Measurements from ENCODE around the gene C8G.

Gene C8G

DNA sequence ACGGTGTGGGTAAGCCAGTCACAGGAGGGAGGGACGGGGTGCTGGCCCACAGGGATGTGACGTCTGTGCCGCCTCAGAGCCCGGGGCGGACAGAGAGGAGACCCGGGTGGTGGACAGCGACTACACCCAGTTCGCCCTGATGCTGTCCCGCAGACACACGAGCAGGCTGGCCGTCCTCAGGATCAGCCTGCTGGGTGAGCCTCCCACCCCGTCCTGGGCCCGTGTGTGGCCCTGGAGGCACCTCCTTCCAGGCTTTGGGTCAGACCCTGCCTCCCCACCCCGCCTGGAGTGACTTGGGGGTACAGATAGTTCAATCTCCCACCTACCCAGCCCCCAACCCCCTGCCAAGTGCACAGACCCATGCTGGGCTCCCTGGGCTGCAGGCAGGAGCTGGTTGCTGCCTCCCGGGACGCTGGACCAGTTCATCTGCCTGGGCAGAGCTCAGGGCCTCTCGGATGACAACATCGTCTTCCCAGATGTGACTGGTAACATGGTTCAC, 8.8 kb downstream of the C8G start:
- no peak for DNase-seq (ENCODE audit: low spot score)

DNA sequence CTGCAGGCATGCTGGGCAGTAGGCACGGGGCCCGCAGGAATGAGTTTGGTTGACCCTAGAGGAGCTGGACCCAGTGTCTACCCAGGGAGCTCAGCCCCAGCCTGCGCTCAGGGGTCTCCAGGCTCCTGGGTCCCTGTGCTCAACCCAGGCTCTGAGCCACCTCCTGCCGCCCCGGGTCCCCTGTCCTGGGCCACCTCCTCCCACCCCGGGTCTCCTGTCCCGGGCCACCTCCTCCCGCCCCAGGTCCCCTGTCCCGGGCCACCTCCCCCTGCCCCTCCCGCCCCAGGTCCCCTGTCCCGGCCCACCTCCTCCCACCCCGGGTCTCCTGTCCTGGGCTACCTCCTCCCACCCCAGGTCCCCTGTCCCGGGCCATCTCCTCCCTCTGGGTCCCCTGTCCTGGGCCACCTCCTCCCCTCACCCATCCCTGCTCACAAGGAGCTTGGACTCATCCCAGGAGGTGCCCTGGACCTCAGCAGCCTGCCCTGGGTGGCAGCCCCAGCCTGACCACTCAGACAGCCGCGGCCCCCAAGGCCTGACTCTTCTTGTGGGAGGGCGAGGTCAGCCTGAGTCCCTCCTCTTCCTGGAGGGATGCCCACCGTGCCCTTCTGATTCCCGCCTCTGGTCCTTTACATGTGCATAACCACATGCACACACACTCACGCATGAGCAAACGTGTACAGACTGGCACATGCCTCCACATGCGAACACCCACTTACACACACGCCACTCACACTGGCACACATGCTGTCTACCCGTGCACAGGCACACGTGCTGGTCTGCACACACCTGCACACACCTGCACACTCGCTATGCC, 9.4 kb downstream of the C8G start:
- DNase-seq (ENCODE audit: low spot score) = no peak

DNA sequence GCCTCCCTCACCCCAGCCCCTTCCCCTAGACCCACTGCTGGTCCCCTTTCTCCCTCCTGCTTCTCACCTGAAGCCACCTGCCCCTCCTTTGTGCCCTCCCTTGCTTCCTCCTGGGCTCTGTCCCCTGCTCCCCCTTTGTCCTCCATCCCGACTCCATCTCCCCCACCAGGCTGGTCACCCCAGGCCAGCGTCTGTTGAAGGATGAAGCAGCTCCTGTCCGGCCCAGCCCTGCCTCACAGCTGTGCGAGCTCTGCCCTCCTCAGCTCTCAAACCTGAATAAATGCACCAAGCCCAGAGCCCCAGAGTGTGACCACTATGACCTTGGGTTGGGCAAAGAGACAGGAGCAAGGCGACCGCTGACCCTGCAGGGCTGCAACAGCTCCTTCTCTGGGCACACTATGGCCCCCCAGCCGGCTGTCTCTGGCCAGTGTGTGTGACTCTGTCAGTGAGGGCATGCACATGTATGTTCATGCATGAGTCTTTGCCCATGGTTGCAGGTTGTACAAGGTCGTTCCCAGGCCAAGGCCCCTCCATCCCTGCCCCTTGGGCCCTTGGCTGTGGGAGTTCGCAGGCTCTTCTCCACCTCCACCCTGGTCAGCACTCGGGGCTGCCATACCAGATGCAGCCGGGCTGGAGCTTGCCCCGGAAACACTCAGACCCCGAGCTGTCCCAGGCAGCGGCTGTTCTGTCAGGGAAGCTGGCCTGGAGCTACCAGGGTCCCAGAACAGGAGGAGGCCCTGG, 10.3 kb downstream of the C8G start:
- no peak for DNase-seq (ENCODE audit: low spot score)

DNA sequence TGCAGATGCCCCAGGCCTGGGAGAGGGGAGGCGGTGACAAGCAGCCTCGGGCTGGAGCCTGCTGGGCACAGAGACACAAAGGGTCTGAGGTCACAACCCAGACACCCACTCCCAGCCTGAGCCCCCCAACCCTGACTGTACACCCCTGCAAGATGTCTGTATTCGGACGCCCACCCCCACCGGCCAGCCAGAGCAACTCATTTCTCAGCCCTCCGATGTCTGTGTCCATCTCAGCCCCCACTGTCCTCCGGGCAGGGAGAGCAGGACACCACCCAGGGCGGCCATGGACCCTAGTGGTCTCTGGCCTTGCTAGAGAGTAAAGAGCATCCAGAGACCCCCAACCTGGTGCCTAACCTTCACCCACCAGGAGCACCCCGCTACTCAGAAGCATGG, 10.9 kb downstream of the C8G start:
- no peak for DNase-seq (ENCODE audit: low spot score)

DNA sequence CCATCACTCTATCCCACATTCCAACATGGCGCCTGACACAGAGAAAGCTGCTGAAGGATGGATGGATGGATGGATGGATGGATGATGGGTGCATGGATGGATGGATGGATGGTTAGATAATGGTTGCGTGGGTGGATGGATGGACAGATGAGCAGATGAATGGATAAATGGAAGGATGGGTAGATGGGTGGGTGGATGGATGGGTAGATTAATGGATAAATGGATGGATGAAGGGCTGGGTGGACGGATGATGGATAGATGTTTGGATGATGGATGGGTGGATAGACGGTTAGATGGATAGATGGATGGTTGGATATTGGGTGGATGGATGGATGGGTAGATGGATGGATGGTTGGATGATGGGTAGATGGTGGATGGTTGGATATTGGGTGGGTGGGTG, 11.6 kb downstream of the C8G start:
- DNase-seq (ENCODE audit: low spot score) = no peak

DNA sequence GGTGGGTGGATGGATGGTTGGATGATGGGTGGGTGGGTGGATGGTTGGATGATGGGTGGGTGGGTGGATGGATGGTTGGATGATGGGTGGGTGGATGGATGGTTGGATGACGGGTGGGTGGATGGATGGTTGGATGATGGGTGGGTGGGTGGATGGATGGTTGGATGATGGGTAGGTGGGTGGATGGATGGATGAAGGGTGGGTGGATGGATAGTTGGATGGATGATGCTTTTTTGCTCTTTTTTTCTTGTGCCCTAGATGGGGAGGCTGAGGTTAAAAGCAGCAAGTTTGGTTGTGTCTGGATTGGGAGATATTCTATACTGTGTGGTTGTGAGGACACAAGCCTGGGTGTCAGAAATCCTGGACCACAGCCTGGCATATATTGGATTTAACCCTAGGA, 12.4 kb downstream of the C8G start:
- DNase-seq (ENCODE audit: low spot score) = no peak

DNA sequence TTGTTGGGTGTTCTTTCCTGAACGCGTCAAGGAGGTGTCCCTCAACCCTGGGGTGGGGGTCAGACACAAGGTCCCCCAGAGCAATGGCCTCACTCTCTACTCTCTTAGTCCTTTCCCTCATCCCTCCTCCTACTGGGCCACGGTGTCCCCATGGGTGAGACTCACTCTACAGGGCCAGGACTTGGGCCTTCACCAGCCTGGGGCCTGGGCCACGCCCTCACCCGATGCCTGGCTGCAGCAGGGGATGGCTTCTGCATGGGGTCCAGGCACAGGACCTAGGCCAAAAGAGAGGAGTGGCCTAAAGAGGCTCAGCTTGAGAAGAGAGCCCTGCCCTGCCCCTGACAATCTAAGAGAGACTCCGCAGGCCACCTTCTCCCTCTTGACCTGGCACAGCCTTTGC, 12.9 kb downstream of the C8G start:
- DNase-seq (ENCODE audit: low spot score) = no peak

DNA sequence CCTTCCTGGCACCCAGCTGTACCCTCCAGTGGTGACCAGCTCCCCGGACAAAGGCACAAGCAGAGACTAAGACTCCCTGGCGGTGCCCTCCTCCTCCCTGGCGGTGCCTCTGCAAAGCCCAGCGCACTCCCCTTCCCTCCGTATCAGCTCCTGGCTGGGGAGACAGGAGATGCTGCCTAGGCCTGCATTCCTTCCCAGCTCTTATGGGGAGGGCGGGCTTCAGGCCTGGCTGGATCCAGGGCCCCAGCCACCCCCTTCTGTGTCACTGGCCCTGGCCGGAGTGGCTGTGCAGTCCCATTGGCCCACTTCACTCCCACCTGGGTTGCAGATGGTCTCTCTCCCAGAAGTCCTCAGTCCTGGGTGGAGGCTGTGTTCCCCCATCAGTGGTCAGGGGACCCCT, 13.4 kb downstream of the C8G start:
- DNase-seq (ENCODE audit: low spot score) = no peak

DNA sequence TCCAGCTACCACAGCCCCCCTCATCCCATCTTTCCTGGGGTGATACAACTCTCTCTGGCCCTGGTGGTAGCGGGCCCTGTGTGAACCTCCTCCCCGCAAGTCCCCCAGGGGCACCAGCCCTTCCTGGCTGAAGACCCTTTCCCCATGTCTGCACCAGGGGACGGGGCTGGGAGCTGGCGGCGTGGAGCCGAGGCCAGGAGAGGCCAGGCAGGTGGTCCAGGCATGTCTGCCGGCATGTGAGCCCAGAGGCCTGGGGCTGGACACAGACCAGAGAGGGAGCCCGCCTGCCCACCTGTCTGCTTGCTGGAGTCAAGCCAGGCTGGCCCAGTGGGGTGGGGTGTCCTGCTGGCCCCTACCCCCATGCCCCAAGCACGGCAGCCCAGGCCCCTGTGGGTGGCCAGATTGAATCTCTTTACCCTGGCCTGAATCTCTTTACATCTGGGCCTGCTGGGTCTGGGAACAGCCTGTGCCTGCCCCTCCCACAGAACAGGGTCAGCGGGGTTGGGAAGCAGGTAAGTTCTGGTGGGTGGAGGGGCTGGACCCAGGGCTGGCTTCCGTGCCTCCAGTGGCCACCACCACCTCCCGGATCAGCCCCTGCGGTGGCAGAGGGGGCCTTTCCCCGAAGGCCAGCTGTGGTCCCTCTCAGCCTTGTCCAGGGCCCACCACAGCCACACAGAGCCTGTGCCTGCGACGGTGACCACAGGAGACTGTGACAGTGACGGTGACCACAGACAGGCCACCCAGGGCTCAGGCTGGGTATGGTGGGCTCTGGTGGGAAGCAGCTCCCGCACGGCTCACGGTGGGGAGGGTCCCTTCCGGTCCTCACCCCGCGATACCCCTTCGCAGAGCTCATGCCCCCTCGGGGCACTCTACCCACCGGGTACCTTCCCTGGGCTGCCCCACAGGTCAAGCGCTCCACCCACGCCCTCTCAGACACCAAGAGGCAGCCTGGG, 14.1 kb downstream of the C8G start:
- DNase-seq (ENCODE audit: low spot score) = no peak

DNA sequence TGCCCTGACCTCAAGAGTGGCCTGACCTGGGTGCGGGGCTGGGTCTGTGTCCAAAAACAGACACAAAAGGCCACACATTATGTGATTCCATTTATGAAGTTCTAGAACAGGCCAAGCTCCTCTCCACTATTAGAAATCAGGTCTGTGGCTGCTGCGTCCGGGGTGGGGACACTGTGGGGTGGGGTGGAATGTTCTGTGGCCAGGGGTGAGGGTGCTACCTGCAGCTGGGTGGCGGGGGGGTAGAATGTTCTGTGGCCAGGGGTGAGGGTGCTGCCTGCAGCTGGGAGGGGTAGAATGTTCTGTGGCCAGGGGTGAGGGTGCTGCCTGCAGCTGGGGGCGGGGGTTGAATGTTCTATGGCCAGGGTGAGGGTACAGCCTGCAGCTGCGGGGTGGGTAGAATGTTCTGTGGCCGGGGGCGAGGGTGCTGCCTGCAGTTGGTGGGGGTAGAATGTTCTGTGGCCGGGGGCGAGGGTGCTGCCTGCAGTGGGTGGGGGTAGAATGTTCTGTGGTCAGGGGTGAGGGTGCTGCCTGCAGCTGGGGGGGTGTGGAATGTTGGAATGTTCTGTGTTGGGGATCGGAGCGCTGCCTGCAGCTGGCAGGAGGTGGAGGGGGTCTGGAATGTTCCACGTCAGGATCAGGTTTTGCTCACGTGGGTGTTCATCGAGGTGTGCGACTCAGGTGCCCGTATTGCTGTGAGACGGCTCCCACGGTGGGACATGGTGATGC, 15.3 kb downstream of the C8G start:
- DNase-seq (ENCODE audit: low spot score) = no peak

DNA sequence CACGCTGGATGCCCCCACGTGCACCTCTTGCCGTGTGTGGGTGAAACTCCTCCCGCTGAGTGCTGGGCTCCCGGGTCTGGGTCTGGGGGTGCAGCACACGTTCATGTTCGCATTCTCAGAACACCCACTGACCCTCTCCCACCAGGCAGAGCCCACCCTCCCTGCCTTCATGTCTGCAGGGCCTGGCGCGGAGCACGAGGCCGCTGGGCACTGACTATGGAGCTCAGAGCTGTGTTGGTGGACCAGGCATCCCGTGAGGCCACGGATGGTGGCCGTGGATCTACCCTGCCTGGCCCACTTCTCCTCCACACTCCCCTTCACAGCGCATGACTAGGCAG, 15.9 kb downstream of the C8G start:
- no peak for DNase-seq (ENCODE audit: low spot score)

DNA sequence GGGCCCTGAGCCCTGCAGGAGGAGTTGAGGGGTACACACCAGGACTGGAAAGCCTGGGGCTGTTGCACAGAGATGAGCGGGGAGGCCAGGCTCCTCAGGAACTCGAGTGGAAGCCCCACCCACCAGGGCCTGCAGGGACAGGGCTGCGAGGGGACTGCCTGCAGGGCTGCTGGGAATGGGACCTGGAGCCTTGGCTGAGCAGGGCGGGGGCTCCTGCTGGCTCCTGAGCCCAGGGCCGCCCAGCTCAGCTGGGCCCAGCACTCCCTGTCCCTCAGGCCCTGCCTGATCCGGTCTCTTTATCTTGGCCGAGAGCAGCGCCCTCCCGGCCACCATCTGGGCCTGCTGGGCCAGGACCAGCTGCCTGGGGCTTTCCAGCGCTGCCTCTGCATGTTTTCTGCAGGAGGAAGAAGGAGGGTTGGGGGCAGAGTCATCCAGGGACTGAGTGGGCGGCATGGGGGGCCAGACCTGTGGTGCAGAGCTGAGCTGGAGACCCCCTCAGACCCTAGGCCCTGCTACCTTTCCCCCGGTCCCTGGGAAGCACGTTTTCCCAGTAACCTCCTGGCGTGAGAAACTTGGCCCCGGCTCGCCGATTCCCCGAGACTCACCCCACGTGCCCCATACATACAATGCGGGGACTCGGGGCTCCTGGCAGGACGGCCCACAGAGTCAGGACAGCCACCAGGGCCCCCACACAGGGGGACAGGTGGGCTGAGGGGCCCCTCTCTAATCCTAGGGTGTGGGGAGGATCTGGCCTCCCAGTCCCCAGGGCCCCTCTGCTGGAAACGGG, 16.4 kb downstream of the C8G start:
- no peak for DNase-seq (ENCODE audit: low spot score)

DNA sequence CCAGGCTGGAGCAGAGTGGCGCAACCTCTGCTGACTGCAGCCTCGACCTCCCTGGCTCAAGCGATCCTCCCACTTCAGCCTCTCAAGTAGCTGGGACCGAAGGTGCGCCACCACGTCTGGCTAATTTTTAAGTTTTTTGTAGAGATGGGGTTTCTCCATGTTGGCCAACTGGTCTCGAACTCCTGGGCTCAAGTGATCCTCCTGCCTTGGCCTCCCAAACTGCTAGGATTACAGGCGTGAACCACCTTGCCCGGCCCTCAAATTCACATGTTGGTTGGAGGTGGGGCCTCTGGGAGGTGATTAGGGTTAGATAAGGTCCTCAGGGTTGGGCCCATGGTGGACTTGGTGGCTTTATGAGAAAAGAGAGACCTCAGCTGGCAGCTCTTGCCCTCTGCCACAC, 17.1 kb downstream of the C8G start:
- DNase-seq (ENCODE audit: low spot score) = no peak

DNA sequence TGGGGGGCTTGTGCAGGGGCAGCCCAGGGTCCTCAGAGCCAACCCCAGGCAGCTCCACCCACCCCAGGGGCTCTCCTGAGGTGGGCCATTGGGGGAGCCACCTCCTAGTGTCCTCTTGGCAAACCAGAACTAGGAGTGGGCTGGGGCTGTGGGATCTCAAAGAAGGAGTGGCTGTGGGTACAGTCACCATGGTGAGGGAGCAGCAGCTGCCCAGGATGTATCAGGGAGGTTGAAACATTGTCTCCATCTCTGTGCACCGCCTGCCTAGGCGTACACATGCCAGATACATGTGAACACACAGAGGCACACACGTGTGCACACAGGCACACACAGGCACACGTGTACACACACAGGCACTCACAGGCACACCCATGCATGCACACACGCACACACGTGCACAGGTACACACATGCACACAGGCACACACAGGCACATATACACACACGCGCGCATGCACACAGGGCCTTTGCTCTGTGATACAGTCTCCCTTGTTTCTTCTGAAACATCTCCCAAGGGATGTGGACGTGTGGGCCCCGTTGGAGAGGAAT, 17.7 kb downstream of the C8G start:
- no peak for DNase-seq (ENCODE audit: low spot score)

DNA sequence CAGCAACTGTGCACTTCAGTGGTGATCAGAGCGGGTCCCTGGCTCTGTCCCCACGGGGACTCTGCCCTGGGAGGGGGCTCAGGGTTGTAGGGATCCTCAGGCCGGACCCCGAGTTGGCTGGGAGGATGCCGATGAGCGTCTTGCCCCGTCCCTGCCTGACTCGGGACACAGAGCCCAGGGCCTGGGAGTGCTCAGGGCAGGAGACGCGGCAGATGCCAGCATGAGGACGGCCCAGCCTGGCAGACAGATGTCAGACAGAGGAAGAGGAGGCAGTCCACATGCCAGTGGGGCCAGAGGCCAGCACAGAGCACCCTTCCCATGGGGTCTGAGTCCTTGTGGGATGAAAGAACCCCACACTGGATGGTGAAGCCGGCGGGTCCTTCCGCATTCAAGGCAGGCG, 18.3 kb downstream of the C8G start:
- no peak for DNase-seq (ENCODE audit: low spot score)

DNA sequence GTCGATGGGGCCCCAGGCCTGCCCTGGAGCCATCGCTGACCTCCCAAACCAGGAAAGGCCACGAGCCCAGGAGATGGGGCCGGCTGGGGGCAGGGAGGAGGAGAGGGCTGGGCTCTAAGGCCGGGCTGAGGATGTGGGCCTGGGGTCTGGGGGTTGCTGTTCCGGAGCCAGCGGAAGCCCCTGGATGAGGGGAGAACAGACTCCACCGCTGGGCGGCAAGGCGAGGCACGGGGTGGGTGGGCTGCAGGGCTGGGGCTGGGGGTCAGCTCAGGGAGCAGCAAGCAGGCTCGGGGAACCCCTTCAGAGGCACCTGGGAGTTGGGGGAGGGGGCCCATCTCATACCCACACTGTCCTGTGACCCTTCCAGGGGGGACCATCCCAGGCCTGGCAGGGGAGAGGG, 18.7 kb downstream of the C8G start:
- no peak for DNase-seq (ENCODE audit: low spot score)

DNA sequence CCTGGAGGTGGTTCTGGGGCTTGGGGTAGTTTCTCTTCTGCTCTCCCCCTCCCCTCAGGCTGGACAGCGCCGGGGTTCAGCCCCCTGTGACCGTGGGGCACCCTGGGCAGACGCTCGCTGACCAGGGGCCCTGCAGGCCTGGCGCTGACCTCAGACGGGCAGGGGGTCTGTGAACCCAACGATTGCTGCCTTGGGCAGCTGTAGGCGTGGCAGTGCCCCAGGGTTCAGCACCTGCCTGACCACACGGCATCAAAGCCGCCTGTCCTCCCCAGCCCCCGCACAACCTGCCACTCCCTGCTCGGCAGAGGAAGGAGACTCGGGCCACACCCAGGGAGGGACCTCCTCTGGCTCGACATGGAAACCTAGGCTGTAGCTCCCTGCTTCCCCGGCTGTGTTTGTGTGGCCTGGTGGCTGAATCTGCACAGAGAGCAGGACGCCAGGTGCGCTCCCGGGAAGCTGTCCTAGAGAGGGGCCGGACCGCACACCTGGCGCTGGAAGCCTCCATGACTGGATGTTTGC, 19.2 kb downstream of the C8G start:
- no peak for DNase-seq (ENCODE audit: low spot score)

DNA sequence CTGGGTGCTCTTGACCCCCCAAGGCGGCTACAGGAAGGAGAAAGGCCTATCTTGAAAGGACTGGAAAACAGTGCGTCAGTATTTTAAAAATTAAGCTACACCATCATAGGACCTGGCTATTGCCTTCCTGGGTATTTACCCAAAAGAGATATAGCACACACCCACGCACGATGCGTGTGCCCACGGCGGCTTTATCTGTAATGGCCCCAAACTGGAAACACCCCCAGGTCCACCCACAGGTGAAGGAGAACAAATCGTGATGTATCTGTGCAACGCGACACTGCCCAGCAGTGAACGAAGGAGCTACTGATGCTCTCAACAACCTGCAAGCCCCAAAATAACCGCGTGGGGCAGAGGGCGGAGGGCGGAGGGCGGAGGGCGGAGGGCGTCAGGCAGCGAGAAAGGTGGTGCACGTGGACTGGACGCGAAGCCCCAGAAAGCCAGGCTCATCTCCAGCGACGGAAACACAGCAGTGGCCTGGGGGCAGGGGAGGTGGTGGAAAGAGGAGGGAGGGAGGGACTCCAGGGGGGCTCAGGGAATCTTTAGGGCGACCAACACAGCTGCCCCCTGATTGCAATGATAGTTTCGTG, 19.9 kb downstream of the C8G start:
- DNase-seq (ENCODE audit: low spot score) = no peak

DNA sequence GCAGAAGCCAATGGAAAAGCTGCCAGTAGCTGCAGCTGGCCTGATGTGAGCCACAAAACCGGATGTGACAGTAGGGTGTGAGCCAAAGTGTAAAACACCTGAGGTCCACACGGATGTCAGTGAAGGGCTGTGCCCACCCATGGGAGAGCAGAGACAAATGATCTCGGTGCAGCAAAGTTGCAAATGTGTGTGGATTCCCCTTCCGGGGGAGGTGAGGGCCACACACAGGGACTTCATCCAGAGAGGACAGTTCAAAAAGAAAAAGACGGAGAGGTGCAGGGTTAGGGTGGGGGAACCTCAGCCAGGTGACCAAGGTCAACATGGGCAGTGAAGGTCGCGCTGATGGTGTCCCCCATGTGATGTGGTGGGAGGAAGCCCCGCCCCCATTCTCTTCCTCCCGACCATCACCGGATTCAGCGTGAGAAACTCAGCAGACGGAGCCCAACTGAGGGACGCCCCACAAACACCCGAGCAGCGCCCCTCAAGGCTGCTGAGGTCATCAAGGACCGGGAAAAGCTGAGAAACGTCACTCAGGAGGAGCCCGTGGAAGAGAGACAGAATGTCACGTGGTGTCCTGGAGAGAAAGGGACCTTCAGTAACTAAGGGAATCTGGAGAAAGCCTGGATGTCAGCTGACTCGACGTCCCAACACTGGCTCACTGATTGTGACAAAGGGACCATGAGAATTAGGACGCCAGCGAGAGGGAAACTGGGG, 20.9 kb downstream of the C8G start:
- no peak for DNase-seq (ENCODE audit: low spot score)

Measured in RKO (cell line).